HG03025 (cell line): ENCODE data around the gene TDRD1.

Experiments used
- ATAC-seq: cut with Tn5 transposase; IDR thresholded peaks from one replicate; pipeline ENCODE4 v1.9.1; 2021; ENCODE audit warnings: mild to moderate bottlenecking, moderate library complexity; ENCODE audit not compliant: unreplicated experiment, low FRiP score

Gene TDRD1

GRCh38 chr10:114260366-114260765, 81.2 kb downstream of the TDRD1 start:
- no peak for ATAC-seq

GRCh38 chr10:114261076-114261475, 81.9 kb downstream of the TDRD1 start:
- ATAC-seq = no peak

- no peak for ATAC-seq
Measured at GRCh38 chr10:114262496-114262895, 83.3 kb downstream of the TDRD1 start.

DNA sequence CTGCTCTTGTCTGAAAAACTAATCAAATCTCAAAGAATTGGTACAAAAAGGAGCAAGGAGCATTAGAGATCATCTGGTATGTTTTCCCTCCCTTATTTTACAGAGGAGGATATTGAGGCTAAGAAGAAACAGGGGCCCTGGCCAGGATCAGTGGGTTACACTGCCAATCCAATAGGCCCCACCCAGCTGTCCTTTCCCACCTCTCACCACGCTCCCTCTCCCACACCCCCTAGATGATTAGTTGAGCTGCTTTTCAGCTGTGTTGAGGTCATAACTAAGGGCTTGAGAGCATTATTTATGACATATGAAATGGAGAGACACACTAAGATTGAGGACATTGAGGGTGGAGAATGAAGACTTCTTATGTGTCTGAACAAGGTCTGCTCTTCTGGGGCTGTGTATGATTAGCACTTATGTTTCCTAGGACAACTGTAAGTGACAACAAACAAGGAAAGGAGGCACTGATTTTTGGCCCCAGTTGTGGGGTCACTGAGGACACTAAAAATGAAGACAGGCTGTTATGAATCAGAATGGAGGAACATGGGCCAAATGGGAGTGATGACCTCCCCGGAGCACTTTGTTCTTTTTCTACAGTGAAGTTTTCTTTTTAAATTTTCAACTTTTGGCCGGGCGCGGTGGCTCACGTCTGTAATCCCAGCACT, 86.4 kb downstream of the TDRD1 start:
- no peak for ATAC-seq

DNA sequence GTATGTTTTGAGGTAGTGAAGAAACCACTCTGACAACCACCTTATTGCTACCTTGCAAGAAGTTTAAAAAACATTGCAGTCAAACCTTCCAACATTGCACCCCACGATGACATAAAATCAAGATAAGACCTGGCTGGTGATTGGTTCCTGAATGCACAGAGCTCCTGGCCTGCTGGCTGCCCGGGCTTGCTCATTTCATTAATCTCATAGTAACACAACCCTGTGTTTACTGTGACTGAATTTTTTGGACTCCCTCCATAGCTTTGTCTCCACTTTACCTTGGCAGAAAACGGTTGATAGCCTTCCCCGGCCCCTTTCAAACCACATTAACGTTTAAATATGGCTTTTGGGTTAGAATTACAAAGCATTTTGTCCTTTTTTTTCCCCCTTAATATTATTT, 87.4 kb downstream of the TDRD1 start:
- no peak for ATAC-seq

- ATAC-seq = no peak
Measured at GRCh38 chr10:114271075-114271778, 92.1 kb downstream of the TDRD1 start.

- ATAC-seq = no peak
Measured at GRCh38 chr10:114271779-114272167, 92.6 kb downstream of the TDRD1 start.

- ATAC-seq = no peak
Measured at GRCh38 chr10:114272696-114273095, 93.5 kb downstream of the TDRD1 start.

DNA sequence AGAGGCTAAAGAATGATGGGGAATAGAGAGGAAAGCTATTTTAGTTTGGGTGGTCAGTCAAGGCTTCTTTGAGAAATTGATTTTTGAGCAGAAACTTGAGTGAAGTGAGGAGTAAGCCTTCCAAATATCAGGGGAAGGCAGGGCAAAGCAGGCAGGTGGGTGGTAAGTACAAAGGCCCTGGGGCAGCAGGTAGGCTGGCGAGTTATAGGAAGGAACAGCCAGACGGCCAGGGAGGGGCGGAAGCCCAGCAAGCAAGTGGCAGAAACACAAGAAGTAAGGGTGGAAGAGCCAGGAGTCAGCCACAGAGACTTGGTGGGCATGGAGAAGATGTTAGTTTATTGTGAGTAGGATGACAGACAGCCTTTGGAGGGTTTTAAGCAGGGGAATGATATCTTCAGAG, 94.8 kb downstream of the TDRD1 start:
- ATAC-seq = no peak

GRCh38 chr10:114274616-114275453, 95.7 kb downstream of the TDRD1 start:
- no peak for ATAC-seq

DNA sequence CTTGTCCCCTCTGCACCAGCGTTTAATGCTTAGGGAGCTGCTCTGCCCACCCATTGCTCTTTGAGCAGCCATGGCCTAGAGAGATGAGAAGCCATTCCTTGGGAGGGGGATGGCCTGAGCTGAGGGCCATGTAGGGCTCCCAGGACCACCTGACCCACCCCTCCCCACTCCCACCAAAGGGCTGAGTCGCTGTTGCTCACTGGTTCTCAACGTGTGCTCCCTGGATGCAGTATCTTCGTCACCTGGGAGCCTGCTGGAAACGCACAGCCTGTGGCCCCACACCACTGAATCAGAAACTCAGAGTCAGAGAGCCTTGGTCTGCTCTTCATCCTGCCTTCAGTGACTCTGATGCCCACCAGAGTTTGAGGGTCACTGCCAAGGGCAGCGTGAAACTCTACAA, 96.9 kb downstream of the TDRD1 start:
- ATAC-seq = no peak

DNA sequence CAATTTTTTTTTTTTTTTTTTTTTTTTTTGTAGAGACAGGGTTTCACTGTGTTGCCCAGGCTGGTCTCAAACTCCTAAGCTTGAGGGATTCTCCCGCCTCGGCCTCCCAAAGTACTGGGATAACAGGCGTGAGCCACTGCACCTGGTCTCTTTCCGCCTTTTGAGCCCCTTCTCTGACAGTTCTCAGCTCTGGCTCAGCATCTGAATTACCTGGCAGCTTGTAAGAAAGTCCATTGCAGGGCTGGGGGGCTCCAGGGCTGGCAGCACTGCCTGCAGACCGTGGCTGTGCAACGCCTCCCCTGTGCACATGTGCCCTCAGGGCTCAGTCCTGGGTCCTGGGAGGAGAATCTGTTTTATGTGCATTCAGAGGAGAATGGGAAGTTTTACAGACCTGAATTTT, 97.5 kb downstream of the TDRD1 start:
- ATAC-seq = no peak

GRCh38 chr10:114278140-114278883, 99.2 kb downstream of the TDRD1 start:
- ATAC-seq = no peak

- ATAC-seq = no peak
Measured at GRCh38 chr10:114278884-114279191, 99.7 kb downstream of the TDRD1 start.

GRCh38 chr10:114279289-114279688, 100.1 kb downstream of the TDRD1 start:
- ATAC-seq = no peak

- no peak for ATAC-seq
Measured at GRCh38 chr10:114279901-114280644, 100.9 kb downstream of the TDRD1 start.

- no peak for ATAC-seq
Measured at GRCh38 chr10:114281006-114281405, 101.9 kb downstream of the TDRD1 start.

DNA sequence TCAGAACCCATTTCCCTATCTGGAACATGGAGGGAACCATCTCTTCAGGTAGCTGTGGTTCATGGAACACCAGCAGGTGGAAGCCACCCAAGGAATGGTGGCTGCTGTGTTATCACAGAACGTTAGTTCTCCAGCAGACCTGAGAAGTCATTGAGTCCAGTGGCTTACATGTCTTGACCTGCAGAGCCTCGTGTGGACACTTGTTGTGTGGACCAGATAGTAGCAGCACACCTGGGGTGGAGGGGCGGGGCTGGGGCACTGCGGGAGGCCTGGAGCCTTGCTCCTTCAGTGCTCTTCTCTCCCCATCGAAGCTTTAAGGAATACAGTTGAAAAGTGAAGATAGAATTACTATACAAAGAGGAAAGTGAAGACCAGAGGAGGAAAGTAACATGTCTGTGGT, 102.3 kb downstream of the TDRD1 start:
- ATAC-seq = no peak
